Peyer's patch (tissue), 4 donors: ENCODE measurements around the gene NBAS. TPM values are rescaled to one million over a fixed set of nuclear protein-coding genes. Genes with fewer than 3 reads are reported as not detected.

ENCODE experiments used
- DNase-seq, 3 donors: peaks; one replicate each; pipeline ENCODE4 v3.0.0-alpha.2; 2017 to 2019
- H3K27ac ChIP-seq, 4 donors: fragments of 200-600 bp; sonication (generic); one replicate each; pipeline ENCODE4 v1.5.1; 2016 to 2019
- H3K27me3 ChIP-seq, 2 donors: fragments of 200-600 bp; sonication (generic); one replicate each; pipeline ENCODE4 v1.5.1; 2019
- H3K36me3 ChIP-seq, 3 donors: fragments of 200-600 bp; sonication (generic); one replicate each; pipeline ENCODE4 v1.5.1; 2016 to 2019
- H3K4me1 ChIP-seq, 4 donors: fragments of 200-600 bp; sonication (generic); one replicate each; pipeline ENCODE4 v1.5.1; 2016 to 2019
- H3K4me3 ChIP-seq, 4 donors: fragments of 200-600 bp; sonication (generic); 1 replicate in 3 of 4; 2 replicates in 1 of 4; pipeline ENCODE4 v1.5.1; 2016 to 2019; ENCODE audit warnings: mild to moderate bottlenecking in 1 of 4
- H3K9me3 ChIP-seq, 4 donors: fragments of 200-600 bp; sonication (generic); one replicate each; pipeline ENCODE4 v1.5.1; 2016 to 2019; ENCODE audit warnings: mild to moderate bottlenecking in 1 of 4
- CTCF ChIP-seq, 6 experiments: fragments of 450-650 bp in 4 of 6; fragments of 200-600 bp in 2 of 6; sonication (generic) in 1 of 6; IDR thresholded peaks; one replicate each; pipeline ENCODE4 v1.5.1; 2017 to 2019; ENCODE audit warnings: antibody characterized with exemption in 6 of 6, mild to moderate bottlenecking in 3 of 6, moderate library complexity in 1 of 6
- POLR2A ChIP-seq, 2 donors: fragments of 450-650 bp; IDR thresholded peaks; one replicate each; pipeline ENCODE4 v1.5.1; 2017; ENCODE audit warnings: antibody characterized with exemption in 2 of 2, mild to moderate bottlenecking in 2 of 2, moderate library complexity in 2 of 2
- total RNA-seq, 4 donors: library from RNA; depleted of rRNA; stranded (reverse); fragments of >200 nt; gene quantifications; one replicate each; pipeline ENCODE4 v1.1.0, GENCODE V29; 2016

Gene NBAS
- total RNA-seq, 4 donors from 2014 or later: 43.2 to 70.2 (median 55.3) TPM

- Histone ChIP-seq H3K27ac (no peak overlapping the region), H3K9me3 (no peaks in the 10 kb centered on the region), H3K4me1 (no peaks in the 10 kb centered on the region), H3K27me3 (no peaks in the 10 kb centered on the region), H3K36me3 (peaks cover 0 to 36% (median 0%) of the 10 kb centered on the region in 3 donors), H3K4me3 (no peak overlapping the region)
- DNase-seq: no peak
- no peak for TF ChIP-seq CTCF (IDR thresholded peaks at IDR 0.05)
- no peak for TF ChIP-seq POLR2A (IDR thresholded peaks at IDR 0.05)
These were observed 49.4 kb downstream of the NBAS start for GRCh38 chr2:15511686-15512085.

GRCh38 chr2:15510552-15510951 lies 50.6 kb downstream of the NBAS start:
- DNase-seq: no peak

GRCh38 chr2:15510131-15510530 lies 51.0 kb downstream of the NBAS start:
- no peak for TF ChIP-seq POLR2A (IDR thresholded peaks at IDR 0.05)
- TF ChIP-seq CTCF (IDR thresholded peaks at IDR 0.05): no peak
- Histone ChIP-seq H3K9me3 (no peaks in the 10 kb centered on the region), H3K4me1 (no peaks in the 10 kb centered on the region), H3K27me3 (no peaks in the 10 kb centered on the region), H3K4me3 (no peak overlapping the region), H3K27ac (no peak overlapping the region), H3K36me3 (peaks cover 0 to 36% (median 0%) of the 10 kb centered on the region in 3 donors)
- DNase-seq: no peak

More at GRCh38 chr2:15510552-15510951, 50.6 kb downstream of the NBAS start:
- Histone ChIP-seq H3K4me3 (no peak overlapping the region), H3K36me3 (peaks cover 0 to 36% (median 0%) of the 10 kb centered on the region in 3 donors), H3K27ac (no peak overlapping the region), H3K27me3 (no peaks in the 10 kb centered on the region), H3K4me1 (no peaks in the 10 kb centered on the region), H3K9me3 (no peaks in the 10 kb centered on the region)
- no peak for TF ChIP-seq POLR2A (IDR thresholded peaks at IDR 0.05)
- no peak for TF ChIP-seq CTCF (IDR thresholded peaks at IDR 0.05)

- no peaks in the 10 kb centered on the region for H3K27me3 ChIP-seq
- no peak overlapping the region for H3K4me3 ChIP-seq
- H3K4me1 ChIP-seq: no peaks in the 10 kb centered on the region
- no peak overlapping the region for H3K27ac ChIP-seq
- TF ChIP-seq CTCF (IDR thresholded peaks at IDR 0.05): no peak
- TF ChIP-seq POLR2A (IDR thresholded peaks at IDR 0.05): no peak
- H3K36me3 ChIP-seq: peaks cover 0 to 41% (median 0%) of the 10 kb centered on the region in 3 donors
- H3K9me3 ChIP-seq: no peaks in the 10 kb centered on the region
- no peak for DNase-seq
These were observed 53.4 kb downstream of the NBAS start for GRCh38 chr2:15507697-15508096.

GRCh38 chr2:15507061-15507460 lies 54.1 kb downstream of the NBAS start:
- Histone ChIP-seq H3K36me3 (peaks cover 0 to 37% (median 0%) of the 10 kb centered on the region in 3 donors), H3K27ac (no peak overlapping the region), H3K4me1 (no peaks in the 10 kb centered on the region), H3K27me3 (no peaks in the 10 kb centered on the region), H3K4me3 (no peak overlapping the region), H3K9me3 (no peaks in the 10 kb centered on the region)
- TF ChIP-seq CTCF (IDR thresholded peaks at IDR 0.05): no peak
- TF ChIP-seq POLR2A (IDR thresholded peaks at IDR 0.05): no peak
- DNase-seq: no peak
